K562 (cell line): ENCODE data around the gene NUP35. TPM values are rescaled to one million over a fixed set of nuclear protein-coding genes. Genes with fewer than 3 reads are reported as not detected.
A peak's percentile ranks its signal among the peaks of the same experiment; 100 is the strongest.

Source experiments
- CHD2 ChIP-seq: IDR thresholded peaks from 2 replicates; pipeline ENCODE4 v1.6.1; 2011; ENCODE audit warnings: low read depth, low read length
- CREB1 ChIP-seq, 2 experiments: sonication (generic) in 1 of 2; formaldehyde crosslinking in 1 of 2; IDR thresholded peaks; 2 replicates each; pipeline versions ENCODE4 v1.6.1 to v1.8.0; 2012 to 2022; ENCODE audit warnings: inconsistent platforms in 1 of 2, mild to moderate bottlenecking in 1 of 2, missing genetic modification reagents in 1 of 2, moderate library complexity in 1 of 2
- CTCF ChIP-seq, 3 experiments: IDR thresholded peaks in 2 of 3; conservative IDR thresholded peaks in 1 of 3; 2 replicates each; pipeline ENCODE4 v1.5.1; 2011 to 2012; ENCODE audit warnings: low read length in 3 of 3, mild to moderate bottlenecking in 3 of 3, control low read depth in 2 of 3, improper control_type of control experiment in 1 of 3, inconsistent platforms in 1 of 3, low read depth in 1 of 3, mixed read lengths in 1 of 3, moderate library complexity in 1 of 3; ENCODE audit not compliant: insufficient read depth in 2 of 3
- CXXC5 ChIP-seq: fragments of 250-450 bp; sonication (Bioruptor Pico); IDR thresholded peaks from 2 replicates; pipeline ENCODE4 v1.8.0; 2022; ENCODE audit warnings: inconsistent platforms, mild to moderate bottlenecking, moderate library complexity
- ELF1 ChIP-seq: fragments of 200-800 bp; sonication (Bioruptor generic); IDR thresholded peaks from 2 replicates; pipeline ENCODE4 v1.6.1; 2016; ENCODE audit warnings: missing genetic modification characterization, missing compliant biosample characterization
- ERF ChIP-seq: fragments of 450-650 bp; formaldehyde crosslinking; IDR thresholded peaks from 2 replicates; pipeline ENCODE4 v1.4.0; 2020; ENCODE audit warnings: mild to moderate bottlenecking, mixed read lengths
- FOXJ2 ChIP-seq: fragments of 200-800 bp; sonication (Bioruptor generic); IDR thresholded peaks from 2 replicates; pipeline ENCODE4 v1.6.1; 2016; ENCODE audit warnings: missing genetic modification characterization, missing compliant biosample characterization
- JUN ChIP-seq, 2 experiments: sonication (generic) in 1 of 2; formaldehyde crosslinking in 1 of 2; IDR thresholded peaks; 2 replicates each; pipeline versions ENCODE4 v1.6.1 to v1.8.0; 2012 to 2022; ENCODE audit warnings: borderline replicate concordance in 2 of 2, mild to moderate bottlenecking in 2 of 2, improper control_type of control experiment in 1 of 2, low read depth in 1 of 2, low read length in 1 of 2, missing genetic modification reagents in 1 of 2
- KDM5B ChIP-seq: fragments of 200-600 bp; sonication (generic); IDR thresholded peaks from 2 replicates; pipeline ENCODE4 v1.6.1; 2012; ENCODE audit warnings: low read depth, mild to moderate bottlenecking, moderate library complexity, low read length, control low read depth, inconsistent platforms; ENCODE audit not compliant: insufficient replicate concordance
- MEIS2 ChIP-seq: fragments of 450-650 bp; IDR thresholded peaks from 2 replicates; pipeline ENCODE4 v1.6.1; 2014; ENCODE audit warnings: mild to moderate bottlenecking; ENCODE audit not compliant: partially characterized antibody
- NBN ChIP-seq: fragments of 450-650 bp; IDR thresholded peaks from 2 replicates; pipeline ENCODE4 v1.6.1; 2016; ENCODE audit warnings: low read depth, mild to moderate bottlenecking
- PHF21A ChIP-seq: fragments of 450-650 bp; IDR thresholded peaks from 2 replicates; pipeline ENCODE4 v1.6.1; 2017; ENCODE audit warnings: low read depth, borderline replicate concordance
- POLR2G ChIP-seq: fragments of 200-400 bp; formaldehyde crosslinking; IDR thresholded peaks from 2 replicates; pipeline ENCODE4 v1.6.1; 2017; ENCODE audit warnings: low read depth, mild to moderate bottlenecking, antibody characterized with exemption, low read length, moderate library complexity
- PYGO2 ChIP-seq: fragments of 450-650 bp; IDR thresholded peaks from 2 replicates; pipeline ENCODE4 v1.6.1; 2016; ENCODE audit warnings: mild to moderate bottlenecking, missing genetic modification characterization, moderate library complexity, missing compliant biosample characterization
- RAD51 ChIP-seq: fragments of 450-650 bp; IDR thresholded peaks from 2 replicates; pipeline ENCODE4 v1.7.1; 2016; ENCODE audit warnings: low read depth, mild to moderate bottlenecking, borderline replicate concordance
- RBM25 ChIP-seq: fragments of 200-400 bp; formaldehyde crosslinking; IDR thresholded peaks from 2 replicates; pipeline ENCODE4 v1.6.1; 2018; ENCODE audit warnings: low read length, low read depth, moderate library complexity; ENCODE audit not compliant: severe bottlenecking
- TEAD4 ChIP-seq, 2 experiments: sonication (generic) in 1 of 2; formaldehyde crosslinking in 1 of 2; IDR thresholded peaks; 2 replicates each; pipeline versions ENCODE4 v1.6.1 to v1.8.0; 2012 to 2022; ENCODE audit warnings: borderline replicate concordance in 1 of 2, inconsistent platforms in 1 of 2, low read length in 1 of 2, mild to moderate bottlenecking in 1 of 2, missing genetic modification reagents in 1 of 2
- YBX1 ChIP-seq: fragments of 450-650 bp; IDR thresholded peaks from 2 replicates; pipeline ENCODE4 v1.7.1; 2016; ENCODE audit warnings: mild to moderate bottlenecking
- ZBTB1 ChIP-seq: sonication (generic); formaldehyde crosslinking; IDR thresholded peaks from 2 replicates; pipeline ENCODE4 v1.8.1; 2023; ENCODE audit warnings: missing genetic modification reagents, low read depth, mild to moderate bottlenecking, borderline replicate concordance
- ZBTB17 ChIP-seq: fragments of 450-650 bp; formaldehyde crosslinking; IDR thresholded peaks from 2 replicates; pipeline ENCODE4 v1.4.0; 2020; ENCODE audit warnings: mild to moderate bottlenecking
- ZNF224 ChIP-seq: sonication (generic); formaldehyde crosslinking; IDR thresholded peaks from 2 replicates; pipeline ENCODE4 v1.8.0; 2022; ENCODE audit warnings: mild to moderate bottlenecking, missing genetic modification reagents
- ZNF830 ChIP-seq: fragments of 250-450 bp; sonication (Bioruptor Pico); IDR thresholded peaks from 2 replicates; pipeline ENCODE4 v1.5.0; 2021; ENCODE audit warnings: mild to moderate bottlenecking
- polyA plus RNA-seq, 8 experiments: library from polyadenylated mRNA; depleted of rRNA in 4 of 8; stranded (reverse) in 5 of 8; unstranded in 3 of 8; fragments of >200 nt; fragmentation: Nextera tagmentation in 2 of 8; fragmentation: Illumina TruSeq in 1 of 8; extraction: Ambion mirVana in 2 of 8; extraction: Trizol in 1 of 8; gene quantifications; 2 replicates each; pipeline versions ENCODE4 v1.2.1 to v1.2.3, GENCODE V29; 2011 to 2014; ENCODE audit warnings: inconsistent platforms in 1 of 8, missing spikeins in 1 of 8
- total RNA-seq, 7 experiments: library from RNA; depleted of rRNA in 6 of 7; stranded (reverse); fragments of >200 nt in 6 of 7; fragmentation: Illumina TruSeq in 2 of 7; extraction: Trizol in 2 of 7; gene quantifications; 2 replicates each; pipeline versions ENCODE4 v1.2.1 to v1.2.3, GENCODE V29; 2011 to 2021; ENCODE audit warnings: low replicate concordance in 1 of 7
- TF ChIP-seq, protein P1 (sequence below): fragments of 450-650 bp; formaldehyde crosslinking; IDR thresholded peaks from 2 replicates; pipeline ENCODE4 v1.4.0; 2022; ENCODE audit warnings: mild to moderate bottlenecking, moderate library complexity

NUP35 gene
- total and polyA plus RNA-seq, 9 of the 15 experiments (the other 6 are each of a cell fraction or from before 2014, with no cell fraction given): 24.5 to 78.2 (median 51.1) TPM

GRCh38 chr2:183078464-183079138, 45.6 kb upstream of the NUP35 start, which contains the start of gene DUSP19 (continued):
- TF ChIP-seq TEAD4 (IDR thresholded peaks at IDR 0.05; ENCODE audit: low read length): peak; percentile 56
- TF ChIP-seq TEAD4 (CRISPR knock-in tag; IDR thresholded peaks at IDR 0.05; ENCODE audit: borderline replicate concordance): no peak
- peak; percentile 92 for TF ChIP-seq FOXJ2 (tag)
- TF ChIP-seq ZBTB1: peak; percentile 89; the same call in 1 of the 2 replicates
- peak; percentile 14 for TF ChIP-seq MEIS2
- TF ChIP-seq PHF21A: peak; percentile 72; the same call in 1 of the 2 replicates
- no peak for TF ChIP-seq JUN (IDR thresholded peaks at IDR 0.05; ENCODE audit: borderline replicate concordance, low read depth, low read length)
- no peak for TF ChIP-seq JUN (CRISPR knock-in tag; IDR thresholded peaks at IDR 0.05; ENCODE audit: borderline replicate concordance)
- peak; percentile 60 for TF ChIP-seq CXXC5
- TF ChIP-seq, protein P1, sequence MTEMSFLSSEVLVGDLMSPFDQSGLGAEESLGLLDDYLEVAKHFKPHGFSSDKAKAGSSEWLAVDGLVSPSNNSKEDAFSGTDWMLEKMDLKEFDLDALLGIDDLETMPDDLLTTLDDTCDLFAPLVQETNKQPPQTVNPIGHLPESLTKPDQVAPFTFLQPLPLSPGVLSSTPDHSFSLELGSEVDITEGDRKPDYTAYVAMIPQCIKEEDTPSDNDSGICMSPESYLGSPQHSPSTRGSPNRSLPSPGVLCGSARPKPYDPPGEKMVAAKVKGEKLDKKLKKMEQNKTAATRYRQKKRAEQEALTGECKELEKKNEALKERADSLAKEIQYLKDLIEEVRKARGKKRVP: no peak
- no peak for TF ChIP-seq YBX1
- TF ChIP-seq RBM25: peak; percentile 96
- no peak for TF ChIP-seq PYGO2 (tag)
- TF ChIP-seq ZBTB17 (CRISPR knock-in tag): no peak
- 0 out of 2 replicates have a peak, but pooled peaks have one; percentile 4 for TF ChIP-seq ERF (CRISPR knock-in tag)
- TF ChIP-seq NBN: peak; percentile 66
- TF ChIP-seq ELF1 (tag): peak; percentile 60
- no peak for TF ChIP-seq ZNF224
- peak; percentile 91 for TF ChIP-seq KDM5B
- peak; percentile 48 for TF ChIP-seq CREB1 (IDR thresholded peaks at IDR 0.05)
- peak; percentile 48; the same call in 1 of the 2 replicates for TF ChIP-seq CREB1 (CRISPR knock-in tag; IDR thresholded peaks at IDR 0.05)
- no peak for TF ChIP-seq CTCF (IDR thresholded peaks at IDR 0.05 in 2 of 3, conservative IDR thresholded peaks at IDR 0.05 in 1 of 3; ENCODE audit: insufficient read depth in 2 of 3, low read depth in 1 of 3, low read length in 3 of 3)
- peak; percentile 55 for TF ChIP-seq POLR2G
- no peak for TF ChIP-seq ZNF830
- TF ChIP-seq CHD2: no peak; the same call in 1 of the 2 replicates
- TF ChIP-seq RAD51: peak; percentile 18; the same call in 1 of the 2 replicates
